ENCODE results near the gene ZNF564.

Gene ZNF564

DNA sequence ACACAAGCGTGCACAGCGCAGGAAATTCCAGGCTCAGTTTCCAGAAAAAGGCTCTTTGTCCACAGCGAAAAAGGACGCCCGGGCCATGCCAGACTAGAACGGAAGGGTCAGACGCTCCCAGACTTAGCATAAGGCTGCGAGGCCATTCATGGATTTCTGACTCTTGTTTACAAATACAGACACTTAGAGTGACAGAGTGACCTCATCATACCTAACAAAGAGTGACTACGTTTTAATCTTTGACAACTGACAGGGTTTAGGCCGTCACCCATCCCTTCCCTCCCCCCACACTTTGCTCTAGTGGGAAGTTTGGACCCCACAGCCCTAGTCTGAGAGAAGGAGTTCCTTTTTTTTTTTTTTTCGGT is 66.2 kb downstream of the ZNF564 start:
- no peak for DNase-seq (ENCODE audit: low read depth)
- TF ChIP-seq, protein P1, sequence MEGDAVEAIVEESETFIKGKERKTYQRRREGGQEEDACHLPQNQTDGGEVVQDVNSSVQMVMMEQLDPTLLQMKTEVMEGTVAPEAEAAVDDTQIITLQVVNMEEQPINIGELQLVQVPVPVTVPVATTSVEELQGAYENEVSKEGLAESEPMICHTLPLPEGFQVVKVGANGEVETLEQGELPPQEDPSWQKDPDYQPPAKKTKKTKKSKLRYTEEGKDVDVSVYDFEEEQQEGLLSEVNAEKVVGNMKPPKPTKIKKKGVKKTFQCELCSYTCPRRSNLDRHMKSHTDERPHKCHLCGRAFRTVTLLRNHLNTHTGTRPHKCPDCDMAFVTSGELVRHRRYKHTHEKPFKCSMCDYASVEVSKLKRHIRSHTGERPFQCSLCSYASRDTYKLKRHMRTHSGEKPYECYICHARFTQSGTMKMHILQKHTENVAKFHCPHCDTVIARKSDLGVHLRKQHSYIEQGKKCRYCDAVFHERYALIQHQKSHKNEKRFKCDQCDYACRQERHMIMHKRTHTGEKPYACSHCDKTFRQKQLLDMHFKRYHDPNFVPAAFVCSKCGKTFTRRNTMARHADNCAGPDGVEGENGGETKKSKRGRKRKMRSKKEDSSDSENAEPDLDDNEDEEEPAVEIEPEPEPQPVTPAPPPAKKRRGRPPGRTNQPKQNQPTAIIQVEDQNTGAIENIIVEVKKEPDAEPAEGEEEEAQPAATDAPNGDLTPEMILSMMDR (IDR thresholded peaks at IDR 0.05; ENCODE audit: low read length, missing control alignments), result no peak
- H3K4me3 ChIP-seq (replicated peaks; ENCODE audit: low read depth, low read length), result peak overlapping the region; percentile 97

DNA sequence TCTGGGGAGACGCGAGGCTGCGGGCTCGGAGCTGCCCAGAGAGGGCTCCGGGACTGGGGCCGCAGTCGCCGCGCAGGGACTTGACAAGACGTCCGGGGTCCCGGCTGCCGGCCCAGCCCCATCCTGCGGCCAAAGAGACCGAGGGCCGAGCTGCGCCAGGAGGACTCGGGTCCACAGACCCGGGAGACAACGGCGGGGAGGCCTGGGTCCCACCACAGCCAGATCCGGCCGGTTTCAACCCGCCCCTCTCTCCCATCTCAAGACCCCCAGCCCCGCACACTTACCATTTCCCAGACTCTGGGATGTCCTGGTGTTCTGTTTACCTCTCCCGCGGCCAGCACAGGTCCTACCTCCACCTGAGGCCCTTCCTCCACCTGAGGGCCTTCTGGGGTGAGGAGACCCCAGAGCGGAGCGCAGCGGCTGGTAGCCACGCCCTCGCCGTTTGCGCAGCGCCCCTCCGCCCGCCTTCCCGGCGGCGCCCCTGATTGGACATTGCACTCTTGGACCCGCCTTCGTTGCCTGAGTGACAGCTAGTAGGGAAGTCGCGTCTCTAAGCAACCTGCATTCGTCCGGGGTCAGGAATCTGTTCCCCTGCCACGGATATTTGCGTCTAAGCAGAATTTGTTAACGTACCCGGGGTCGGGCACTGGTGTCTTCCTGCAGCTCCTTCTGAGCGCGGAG is 66.8 kb downstream of the ZNF564 start, which contains the start of gene ZNF709:
Gene ZNF709 (minus strand): TSS at position 446 of the 681 bp plus-strand sequence. CDS start 159 bp downstream, at position 287.
- TF ChIP-seq, protein P1 (IDR thresholded peaks at IDR 0.05; ENCODE audit: low read length, missing control alignments), result no peak
- peak; percentile 85 for DNase-seq (ENCODE audit: low read depth)
- H3K4me3 ChIP-seq (replicated peaks; ENCODE audit: low read depth, low read length), result peak within 1 kb of the TSS; percentile 97

DNA sequence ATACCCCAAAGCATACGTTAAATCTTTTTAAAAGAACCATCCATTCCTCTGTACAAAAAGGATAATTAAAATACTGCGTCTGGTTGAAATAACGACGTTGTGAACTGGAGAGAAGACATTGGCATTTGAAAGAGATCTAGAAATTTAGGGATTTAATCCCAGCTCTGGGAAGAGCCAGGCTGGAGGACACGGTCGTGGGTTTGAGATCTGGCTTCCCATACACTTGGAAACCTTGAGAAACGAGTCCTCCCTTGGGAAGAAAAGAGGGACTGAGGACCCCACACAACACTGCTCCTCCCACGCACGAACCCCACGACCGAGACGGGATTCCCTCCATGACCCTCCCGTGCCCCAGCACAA is 67.3 kb downstream of the ZNF564 start:
- peak; percentile 9 for DNase-seq (ENCODE audit: low read depth)
- peak overlapping the region; percentile 97 for H3K4me3 ChIP-seq (replicated peaks; ENCODE audit: low read depth, low read length)
- TF ChIP-seq, protein P1 (IDR thresholded peaks at IDR 0.05; ENCODE audit: low read length, missing control alignments), result no peak

DNA sequence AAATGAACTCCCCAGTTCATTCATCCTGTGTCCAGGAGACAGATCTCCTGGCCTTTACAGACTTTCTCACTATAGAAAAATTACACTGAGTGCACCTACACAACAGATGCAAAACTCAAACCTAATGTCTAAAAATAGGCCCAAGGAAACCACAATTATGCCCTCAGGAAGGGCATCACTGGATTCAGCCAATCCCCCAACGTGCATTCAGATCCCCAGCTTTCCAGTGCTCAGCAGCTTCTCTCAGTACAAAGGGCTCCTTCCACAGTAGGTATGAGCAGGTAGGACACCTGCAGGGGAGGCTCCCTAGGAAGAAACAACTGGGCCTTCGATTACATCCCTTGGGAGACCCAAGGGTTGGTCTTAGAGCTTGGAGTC is 68.8 kb downstream of the ZNF564 start:
- no peak overlapping the region for H3K4me3 ChIP-seq (replicated peaks; ENCODE audit: low read depth, low read length)
- DNase-seq (ENCODE audit: low read depth), result no peak
- TF ChIP-seq, protein P1 (IDR thresholded peaks at IDR 0.05; ENCODE audit: low read length, missing control alignments), result no peak

DNA sequence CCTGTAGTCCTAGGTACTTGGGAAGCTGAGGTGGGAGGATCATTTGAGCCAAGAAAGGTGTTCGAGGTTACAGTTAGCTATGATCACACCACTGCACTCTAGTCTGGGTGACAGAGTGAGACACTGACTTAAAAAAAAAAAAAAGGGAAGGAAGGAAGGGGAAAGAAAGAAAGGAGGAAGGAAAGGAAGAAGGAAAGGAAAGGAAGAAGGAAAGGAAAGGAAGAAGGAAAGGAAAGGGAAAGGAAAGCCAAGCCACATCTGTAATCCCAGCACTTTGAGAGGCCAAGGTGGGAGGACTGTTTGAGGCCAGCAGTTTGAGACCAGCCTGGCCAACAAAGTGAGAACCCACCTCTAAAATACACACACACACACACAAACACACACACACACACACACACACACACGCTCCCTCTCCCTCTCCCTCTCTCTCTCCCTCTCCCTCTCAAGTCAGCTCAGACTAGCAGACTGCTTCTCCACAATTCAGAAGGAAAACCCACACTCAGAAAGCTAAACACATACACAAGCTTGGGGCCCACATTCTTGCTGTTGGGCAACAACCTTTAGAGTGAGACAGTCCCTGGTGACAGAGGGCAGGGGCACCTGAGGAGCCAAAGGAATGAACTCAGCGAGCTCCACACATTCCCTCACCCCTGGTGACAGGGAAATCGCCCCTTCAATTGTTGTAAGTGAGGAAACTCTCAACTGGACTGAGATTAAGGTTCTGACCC is 69.3 kb downstream of the ZNF564 start:
- no peak overlapping the region for H3K4me3 ChIP-seq (replicated peaks; ENCODE audit: low read depth, low read length)
- DNase-seq (ENCODE audit: low read depth), result no peak
- TF ChIP-seq, protein P1 (IDR thresholded peaks at IDR 0.05; ENCODE audit: low read length, missing control alignments), result no peak

DNA sequence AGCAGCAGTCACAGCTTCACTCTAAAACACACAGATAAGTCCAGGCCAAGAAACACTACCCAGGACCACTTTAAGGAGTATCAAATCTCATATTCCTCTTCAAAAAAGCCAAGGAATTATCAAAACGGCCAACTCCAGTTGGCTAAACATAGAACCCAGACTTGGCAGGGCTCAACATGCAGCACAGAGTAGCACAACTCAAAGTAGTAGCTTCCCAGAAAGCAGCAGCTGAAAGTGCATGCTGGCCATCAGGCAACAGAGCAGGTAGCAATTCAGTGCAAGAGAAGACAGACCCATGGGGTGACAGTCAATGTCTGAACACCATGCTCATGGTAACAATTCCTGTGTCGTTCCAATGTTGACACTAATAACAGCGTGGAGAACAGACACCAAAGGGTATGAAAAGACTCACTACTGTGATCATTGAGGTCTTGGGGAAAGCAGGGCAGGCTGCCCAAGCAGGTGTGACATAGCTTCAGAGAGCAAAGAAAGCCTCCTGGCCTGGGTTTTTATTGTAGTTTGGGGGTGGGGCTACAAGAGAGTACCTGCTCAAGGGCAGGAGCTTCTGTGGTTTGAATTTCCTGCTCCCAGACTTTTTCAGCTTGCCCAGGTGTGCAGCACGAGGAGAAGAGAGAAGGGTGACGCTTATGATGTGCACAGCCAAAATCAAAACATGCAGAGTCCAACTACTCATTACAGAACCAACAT is 72.9 kb downstream of the ZNF564 start:
- H3K4me3 ChIP-seq (replicated peaks; ENCODE audit: low read depth, low read length), result no peak overlapping the region
- DNase-seq (ENCODE audit: low read depth), result no peak
- TF ChIP-seq, protein P1 (IDR thresholded peaks at IDR 0.05; ENCODE audit: low read length, missing control alignments), result no peak
